NCI-H146 treated with DMSO at 0.1 percent for 48 hours (cell line): ENCODE results near the gene F11R.
"Not testable (repeated sequence)": the region's sequence is repeated elsewhere in the genome, so short reads cannot be mapped to it uniquely, and the experiment has no call there.

ENCODE experiments used
- DNase-seq: peaks from one replicate; lab custom pipeline; 2025; ENCODE audit not compliant: unreplicated experiment; lab: John Stamatoyannopoulos, UW

The F11R gene

DNA sequence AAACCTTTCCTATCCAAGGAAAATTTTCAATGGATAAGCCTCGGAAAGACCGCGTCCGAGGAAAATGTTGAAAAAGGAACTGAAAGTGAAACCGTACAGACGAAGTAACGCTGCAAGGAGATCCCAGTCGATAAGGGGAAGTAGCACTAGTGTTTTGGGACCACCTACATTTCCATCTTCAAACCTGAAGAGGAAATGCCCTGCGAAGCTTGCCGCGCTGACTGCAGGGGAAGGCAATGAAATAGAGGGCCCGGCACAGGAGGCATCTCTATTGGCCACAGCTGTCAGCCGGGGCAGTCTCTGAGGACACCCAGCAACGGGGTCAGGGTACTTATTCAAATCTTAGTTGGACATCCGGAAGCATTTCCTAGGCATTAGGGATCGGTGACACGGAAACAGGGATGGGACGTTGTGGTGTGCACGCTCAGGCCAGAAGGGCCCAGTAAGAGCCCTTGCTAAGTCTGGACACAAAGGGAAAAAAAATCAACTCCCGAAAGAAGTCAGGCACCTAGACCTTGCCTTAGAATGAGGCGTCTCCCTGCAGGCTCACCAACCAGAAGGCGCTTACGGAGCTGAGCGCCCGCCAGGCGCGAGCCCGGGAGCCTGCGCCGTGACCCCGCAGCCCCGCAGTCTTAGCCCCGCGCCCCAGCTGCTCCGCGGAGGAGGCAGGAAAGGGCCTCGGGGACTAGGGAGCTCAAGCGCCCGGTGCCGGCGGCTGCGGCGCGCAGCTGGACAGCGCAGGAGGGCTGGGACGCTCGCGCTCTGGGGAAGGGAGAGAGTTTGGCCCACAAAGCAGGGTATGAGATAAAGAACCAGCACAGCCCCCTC is 24.2 kb upstream of the F11R start:
- peak; percentile 77 for DNase-seq

DNA sequence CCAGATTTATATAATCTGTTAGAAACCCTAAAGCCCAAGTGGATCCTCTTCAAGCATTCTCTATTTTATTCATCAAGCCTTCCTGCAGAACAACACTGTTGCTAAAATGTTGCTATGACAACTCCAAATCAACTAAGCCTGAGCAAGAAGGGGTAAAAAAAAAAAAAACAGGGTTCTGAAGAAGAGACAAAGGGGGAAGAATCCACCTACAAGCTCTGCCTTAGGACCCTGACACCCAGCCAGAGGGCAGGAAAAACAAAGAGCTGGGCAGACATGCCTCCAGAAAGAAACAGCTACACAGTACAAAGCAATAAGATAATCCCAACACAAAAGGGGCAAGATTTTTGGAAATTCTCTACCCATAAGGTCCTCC is 23.6 kb upstream of the F11R start:
- no peak for DNase-seq

DNA sequence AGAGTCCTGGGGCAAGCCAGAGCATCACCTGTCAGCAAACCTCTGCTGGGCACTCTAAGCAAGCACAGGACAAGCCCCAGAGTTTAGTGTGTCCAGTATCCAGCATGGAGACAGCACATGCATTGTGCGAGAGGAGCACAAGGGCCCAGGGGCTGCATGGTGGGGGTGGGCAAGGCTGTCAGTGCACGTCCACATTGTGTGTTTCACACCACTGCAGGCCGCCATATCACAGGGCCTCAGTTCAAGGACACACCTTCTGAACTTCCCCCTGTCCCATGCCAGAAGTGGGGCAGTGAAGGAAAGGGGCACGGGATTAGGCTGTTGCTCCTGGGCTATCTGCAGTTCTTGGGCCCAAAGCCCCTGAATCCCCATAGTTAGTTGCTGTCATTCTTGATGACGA is 18.6 kb upstream of the F11R start:
- no peak for DNase-seq

DNA sequence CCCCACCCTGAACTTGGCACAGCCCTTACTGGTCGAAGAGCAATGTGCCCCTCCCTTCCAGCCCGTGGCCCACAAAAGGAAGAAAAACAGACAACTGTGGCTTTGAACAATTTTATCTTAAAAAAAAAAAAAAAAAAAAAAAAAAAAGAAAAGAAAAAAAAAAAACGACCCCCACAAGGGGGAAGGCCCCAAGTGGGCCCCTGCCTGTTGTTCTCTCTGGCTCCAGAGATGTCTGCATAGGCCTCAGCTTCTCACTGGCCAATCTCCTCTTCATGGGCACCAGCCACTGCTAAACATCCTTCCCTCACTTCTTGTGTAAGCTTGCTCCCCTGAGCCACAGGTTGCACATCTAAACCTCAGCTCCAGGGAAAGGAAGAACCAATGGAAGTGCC is 18.2 kb upstream of the F11R start:
- DNase-seq, result no peak

DNA sequence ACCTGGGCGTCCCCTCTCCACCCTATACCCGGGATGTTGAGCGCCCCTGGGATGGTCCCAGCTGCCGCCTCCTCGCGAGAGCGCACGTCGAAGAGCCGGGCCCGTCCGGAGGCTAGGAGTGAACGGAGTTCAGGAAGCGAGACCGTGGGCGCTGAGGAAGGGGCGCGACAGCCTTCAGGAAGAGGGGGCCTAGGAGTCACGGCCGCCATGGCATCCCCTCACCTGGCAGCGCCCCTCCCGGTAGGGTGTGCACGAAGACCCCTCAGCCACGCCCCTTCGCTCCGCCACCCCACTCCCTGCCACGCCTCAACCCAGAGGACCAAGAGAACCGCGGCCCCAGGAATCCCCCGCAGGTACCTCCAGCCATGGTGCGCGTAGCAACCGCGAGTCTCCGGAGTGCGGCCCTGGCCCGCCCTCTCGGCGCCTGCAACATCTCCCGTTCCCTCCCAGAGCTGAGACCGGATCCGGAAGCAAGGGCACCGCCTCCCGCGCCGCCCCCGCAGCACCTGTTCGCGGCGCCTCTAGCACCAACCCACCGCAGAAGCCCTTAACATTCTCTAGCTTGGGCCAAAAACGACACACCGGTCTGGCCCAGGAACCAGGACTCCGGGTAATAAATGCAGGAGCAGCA is 17.7 kb upstream of the F11R start, which contains the start of gene TSTD1:
Gene TSTD1 (minus strand): TSS at position 442 of the 631 bp plus-strand sequence. CDS start 75 bp downstream, at position 367.
- peak; percentile 77 for DNase-seq

DNA sequence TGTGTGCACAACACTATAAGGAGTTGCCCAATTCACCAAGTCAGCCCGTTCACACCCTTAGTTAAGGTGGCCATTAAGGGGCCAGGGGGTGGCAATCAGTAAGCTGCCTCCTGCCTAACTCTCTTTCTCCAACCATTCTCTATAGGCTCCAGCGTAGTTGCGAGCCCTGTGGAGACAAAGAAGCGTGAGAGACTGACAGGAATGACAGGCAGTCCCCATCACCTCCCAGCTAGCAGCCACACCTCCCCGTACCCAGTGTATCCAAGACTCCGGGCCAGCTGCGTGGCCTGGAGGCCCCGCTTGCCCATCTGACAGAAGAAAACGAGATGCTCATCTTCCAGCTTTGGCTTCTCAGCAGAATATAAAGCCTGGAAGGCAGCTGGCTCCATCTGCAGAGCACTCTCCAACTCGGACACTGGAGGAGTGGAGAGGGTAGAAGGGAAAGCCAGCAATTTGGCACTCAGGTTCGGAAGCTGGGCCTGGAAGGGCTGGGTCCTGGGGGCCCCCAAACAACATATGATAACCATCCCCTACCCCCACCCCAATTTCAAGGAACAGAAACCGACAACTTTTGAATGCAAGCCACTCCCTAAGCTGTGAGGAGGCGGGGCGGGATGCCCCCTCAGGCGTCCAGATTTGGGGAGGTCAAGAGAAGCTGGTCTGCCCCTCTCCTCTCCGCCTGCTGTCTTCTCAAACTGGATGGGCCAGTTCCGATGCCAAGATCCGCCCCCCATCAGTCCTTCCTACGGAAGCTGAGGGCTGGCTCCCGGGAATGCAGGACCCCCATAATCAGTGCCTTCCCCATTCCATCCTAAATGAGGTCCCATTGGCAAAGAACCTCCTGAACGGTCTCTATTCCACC is 16.9 kb upstream of the F11R start:
- DNase-seq, result no peak

DNA sequence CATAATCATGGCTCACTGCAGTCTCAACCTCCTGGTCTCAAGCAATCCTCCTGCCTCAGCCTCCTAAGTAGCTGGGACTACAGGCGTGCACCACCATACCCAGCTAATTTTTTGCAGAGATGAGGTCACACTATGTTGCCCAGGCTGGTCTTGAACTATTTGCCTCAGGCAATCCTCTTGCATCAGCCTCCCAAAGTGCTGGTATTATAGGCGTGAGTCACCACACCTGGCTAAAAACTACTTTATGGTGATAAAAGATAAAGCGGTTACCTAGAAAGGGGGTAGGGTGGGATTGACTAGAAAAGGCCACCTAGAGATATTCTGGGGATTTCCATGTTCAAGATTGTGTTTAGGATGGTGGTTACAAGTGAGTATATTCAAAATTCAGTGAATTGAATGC is 12.8 kb upstream of the F11R start:
- DNase-seq, result no peak

DNA sequence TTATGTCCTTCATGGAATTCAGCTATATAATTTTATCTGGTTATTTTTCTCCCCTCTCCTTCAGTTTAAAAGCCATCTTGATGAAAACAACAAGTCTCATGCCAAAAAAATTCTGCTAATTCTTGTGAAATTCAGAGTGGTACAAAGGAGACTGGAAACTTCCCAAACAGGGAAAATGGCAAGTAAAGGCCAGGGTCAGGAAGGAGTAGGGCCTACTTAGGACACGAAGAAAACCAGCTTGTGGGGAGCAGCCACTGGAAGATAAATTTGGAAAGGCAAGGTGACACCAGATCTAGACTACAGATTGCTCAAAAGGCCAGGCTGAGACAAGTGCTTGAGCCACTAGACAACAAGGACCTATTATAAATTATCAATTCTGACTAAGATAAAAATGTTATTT is 11.5 kb upstream of the F11R start:
- no peak for DNase-seq

DNA sequence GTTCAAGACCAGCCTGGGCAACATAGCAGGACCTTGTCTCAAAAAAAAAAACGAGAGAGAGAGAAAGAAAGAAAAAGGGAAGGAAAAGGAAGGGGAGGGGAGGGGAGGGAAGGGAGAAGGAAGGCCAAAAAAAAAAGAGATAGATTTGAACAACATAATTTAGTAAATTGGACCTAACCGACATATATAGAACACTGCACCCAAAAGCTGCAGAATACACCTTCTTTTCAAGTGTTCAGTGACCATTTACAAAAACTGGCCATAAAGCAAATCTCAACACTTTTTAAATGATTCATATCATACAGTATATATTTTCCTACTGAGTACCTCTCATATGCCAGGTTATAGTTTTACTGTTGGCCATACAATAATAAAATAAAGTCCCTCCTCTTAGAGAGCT is 10.9 kb upstream of the F11R start:
- no peak for DNase-seq

DNA sequence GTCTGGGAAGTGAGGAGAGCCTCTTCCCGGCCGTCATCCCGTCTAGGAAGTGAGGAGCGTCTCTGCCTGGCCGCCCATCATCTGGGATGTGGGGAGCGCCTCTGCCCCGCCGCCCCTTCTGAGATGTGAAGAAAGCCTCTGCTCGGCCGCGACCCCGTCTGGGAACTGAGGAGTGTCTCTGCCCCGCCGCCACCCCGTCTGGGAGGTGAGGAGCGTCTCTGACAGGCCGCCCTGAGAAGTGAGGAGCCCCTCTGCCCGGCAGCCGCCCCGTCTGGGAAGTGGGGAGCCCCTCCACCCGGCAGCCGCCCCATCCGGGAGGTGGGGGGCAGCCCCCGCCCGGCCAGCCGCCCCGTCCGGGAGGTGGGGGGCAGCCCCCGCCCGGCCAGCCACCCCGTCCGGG is 8.5 kb upstream of the F11R start:
- not testable (repeated sequence) for DNase-seq

DNA sequence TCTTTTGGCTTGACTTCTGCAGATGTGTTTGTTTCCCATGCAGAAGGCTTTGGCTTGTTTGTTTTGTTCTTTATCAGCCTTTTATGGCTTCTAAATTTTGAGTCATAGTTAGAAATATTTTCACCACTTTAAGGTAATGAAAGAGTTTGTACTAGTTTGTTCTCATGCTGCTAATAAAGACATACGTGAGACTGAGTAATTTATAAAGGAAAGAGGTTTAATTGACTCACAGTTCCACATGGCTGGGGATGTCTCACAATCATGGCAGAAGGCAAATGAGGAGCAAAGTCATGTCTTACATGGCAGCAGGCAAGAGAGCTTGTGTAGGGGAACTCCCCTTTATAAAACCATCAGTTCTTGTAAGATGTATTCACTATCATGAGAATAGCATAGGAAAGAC is 6.0 kb upstream of the F11R start:
- DNase-seq, result not testable (repeated sequence)

DNA sequence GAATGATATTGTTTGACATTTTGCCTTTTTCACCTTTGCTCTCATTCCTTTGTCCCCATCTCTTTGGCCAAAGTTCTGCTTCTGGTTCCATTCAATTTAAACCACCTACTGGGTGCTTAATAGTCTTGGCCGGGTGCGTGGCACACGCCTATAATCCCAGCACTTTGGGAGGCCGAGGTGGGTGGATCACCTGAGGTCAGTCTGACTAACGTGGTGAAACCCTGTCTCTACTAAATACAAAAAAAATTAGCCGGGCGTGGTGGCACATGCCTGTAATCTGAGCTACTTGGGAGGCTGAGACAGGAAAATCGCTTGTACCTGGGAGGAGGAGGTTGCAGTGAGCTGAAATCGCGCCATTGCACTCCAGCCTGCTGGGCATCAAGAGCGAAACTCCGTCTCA is 1.5 kb upstream of the F11R start:
- DNase-seq, result not testable (repeated sequence)

DNA sequence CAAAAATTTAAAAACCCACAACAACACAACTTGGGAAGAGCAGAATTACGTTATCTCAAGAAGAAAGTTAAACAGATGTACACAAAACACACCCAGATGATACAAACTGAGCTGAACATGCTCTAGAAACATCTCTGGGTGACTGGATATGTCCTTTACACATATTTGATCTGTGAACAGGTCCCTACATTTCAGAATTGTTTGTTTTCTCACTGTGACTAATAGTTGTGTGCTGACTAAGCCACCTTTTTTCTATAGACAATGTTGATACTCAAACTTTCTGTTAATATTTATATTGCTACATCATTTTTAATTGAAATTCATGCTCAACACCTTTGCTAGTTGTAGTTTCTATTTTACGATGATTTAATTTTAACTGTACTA is 1.0 kb upstream of the F11R start:
- DNase-seq, result no peak

DNA sequence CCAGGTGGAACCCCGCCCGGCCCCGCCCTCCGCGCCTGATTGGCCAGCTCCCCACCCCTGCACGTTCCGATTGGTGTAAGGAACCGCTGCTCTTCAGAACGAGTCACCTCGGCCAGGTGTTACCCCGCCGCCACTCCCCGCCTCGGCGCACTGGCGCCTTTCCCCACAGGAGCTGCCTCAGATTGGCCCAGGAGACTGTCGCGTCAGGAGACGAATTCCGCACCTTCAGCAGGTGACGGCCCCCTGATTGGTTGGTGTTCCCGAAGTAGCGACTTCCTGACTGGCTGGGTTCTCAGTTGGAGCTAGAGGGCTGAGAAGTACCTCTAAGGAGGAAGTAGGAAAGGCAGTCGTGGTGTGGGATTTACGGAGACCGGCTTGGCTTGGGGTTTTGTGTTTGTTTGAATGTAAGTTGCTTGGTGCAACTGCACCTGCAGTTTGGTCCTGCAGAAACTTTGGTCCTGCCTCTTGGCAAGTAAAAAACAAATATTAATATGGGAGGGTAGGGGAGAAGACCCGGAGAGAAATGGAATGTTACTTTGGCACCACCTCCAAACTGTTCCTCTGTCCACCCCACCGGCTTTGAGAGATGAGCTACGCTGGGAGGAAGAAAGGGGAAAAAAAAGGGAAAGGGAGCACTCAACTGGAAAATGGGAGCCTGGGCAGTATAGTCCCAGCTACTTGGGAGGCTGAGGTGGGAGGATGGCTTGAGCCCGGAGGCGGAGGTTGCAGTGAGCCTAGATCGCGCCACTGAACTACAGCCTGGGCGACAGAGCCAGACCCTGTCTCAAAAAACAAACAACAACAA is 415 bp upstream of the F11R start:
- peak; percentile 98 for DNase-seq

DNA sequence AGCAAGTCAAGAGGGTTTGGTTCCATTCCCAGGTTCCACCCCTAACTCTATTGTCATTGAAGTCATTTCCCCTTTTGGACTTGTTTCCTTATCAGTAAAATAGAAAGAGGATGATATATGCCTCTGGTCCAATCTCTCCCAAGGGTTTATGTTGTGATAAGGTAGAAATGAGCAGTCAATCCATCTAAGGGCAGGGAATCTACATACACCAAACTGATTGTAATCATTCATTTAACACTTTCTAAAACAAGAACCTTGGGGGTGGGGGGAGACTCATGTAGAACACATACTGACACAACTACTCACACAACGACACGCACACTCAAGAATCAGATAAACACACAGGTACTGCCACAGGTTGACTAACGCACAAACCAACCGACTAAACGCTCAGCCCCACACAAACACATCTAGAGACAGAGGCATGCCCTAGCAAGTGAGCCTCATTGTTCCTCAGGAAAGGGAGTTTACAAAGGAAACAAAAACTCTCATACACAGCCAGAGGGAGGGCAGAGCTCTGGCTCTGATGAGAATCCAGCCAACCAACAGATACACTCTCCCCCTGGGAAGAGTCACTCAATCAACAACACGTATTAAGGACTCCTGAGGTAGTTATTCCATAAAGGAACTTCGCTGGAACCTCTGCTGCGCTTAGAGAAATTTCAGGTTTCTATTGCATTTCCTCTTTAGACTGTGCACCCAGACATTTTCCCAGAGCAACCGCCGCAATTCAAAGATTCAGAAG is 1.0 kb downstream of the F11R start:
- DNase-seq, result peak; percentile 40

DNA sequence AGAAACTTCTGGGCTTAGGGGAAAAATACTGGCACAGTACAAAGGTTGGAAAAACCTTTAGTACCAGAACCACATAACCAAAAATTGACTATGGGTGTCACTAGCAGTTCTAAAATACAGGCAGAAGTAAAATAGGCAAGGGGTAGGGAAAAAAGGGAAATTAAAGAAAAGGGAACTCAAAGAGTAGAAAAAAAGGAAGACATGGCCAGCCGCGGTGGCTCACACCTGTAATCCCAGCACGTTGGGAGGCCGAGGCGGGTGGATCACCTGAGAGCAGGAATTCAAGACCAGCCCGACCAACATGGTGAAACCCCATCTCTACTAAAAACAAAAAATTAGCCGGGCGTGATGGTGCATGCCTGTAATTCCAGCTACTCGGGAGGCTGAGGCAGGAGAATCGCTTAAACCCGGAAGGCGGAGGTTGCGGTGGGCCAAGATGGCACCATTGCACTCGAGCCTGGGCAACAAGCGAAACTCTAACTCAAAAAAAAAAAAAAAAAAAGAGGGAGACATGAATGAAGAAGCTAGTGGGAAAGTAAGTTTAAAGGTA is 1.8 kb downstream of the F11R start:
- not testable (repeated sequence) for DNase-seq

DNA sequence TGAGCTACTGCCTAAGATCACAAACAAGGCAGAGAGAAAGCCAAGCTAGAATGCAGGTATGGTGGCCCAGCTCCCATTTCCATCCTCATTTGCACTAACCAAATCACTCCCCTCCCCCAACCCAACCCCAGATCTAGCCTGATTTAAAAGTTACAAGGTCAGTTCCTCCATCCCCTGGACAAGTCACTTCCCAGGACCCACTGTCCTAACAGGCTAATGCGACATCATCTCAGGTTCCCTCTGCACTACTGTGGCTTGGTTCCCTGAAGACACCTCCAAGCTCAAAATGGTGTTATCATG is 2.4 kb downstream of the F11R start:
- DNase-seq, result no peak

DNA sequence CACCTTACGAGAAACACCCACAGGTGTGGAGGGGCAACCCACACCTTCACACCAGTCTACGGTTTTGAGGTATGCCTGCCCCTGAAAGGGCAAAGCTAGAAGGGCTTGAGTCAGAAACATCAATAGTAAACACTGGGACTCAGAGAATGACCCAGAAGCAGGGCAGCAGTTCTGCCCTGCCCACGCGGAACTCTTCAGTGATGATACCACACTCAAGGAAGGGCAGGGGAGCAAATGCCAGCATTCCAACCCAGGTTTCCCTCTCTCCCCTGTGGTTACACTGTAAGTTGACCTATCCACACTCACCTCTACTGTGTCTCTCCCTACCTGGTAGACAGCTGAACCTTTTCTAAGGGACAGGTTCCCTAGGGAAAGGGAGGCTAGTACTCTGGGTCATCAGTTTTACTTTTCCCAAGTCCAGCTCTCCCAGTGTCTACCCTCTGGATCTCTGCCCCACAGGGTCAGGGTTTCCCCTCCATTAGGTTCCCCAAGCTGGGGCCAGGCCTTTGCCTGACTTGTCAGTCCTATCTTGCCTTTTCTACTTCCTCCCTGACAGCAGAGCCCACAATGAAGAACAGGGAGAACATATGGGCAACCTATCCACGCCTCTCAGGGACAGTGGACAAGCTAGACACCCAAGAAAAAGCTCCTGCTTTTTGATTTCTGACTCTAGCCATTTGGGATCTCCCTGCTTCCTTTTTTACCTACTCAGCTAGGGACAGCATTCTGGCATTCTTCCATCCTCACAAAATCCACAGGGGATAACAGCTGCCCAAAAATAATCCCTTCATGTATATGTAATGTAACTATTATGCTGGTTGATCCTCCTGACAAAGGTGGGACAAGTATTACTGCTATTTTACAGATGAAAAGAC is 3.0 kb downstream of the F11R start:
- DNase-seq, result no peak

DNA sequence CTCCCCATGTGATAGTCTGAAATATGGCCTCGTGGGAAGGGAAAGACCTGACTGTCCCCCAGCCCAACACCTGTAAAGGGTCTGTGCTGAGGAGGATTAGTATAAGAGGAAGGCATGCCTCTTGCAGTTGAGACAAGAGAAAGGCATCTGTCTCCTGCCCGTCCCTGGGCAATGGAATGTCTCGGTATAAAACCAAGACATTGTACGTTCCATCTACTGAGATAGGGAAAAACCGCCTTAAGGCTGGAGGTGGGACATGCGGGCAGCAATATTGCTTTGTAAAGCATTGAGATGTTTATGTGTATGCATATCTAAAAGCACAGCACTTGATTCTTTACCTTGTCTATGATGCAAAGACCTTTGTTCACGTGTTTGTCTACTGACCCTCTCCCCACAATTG is 3.8 kb downstream of the F11R start:
- DNase-seq, result not testable (repeated sequence)
